Hepatocyte (in vitro differentiated cells): ENCODE data around the gene NAXD. TPM values are rescaled to one million over a fixed set of nuclear protein-coding genes. Genes with fewer than 3 reads are reported as not detected.

ENCODE experiments used
- DNase-seq: peaks from one replicate; pipeline ENCODE4 v3.0.0-alpha.2; 2016; ENCODE audit warnings: low spot score
- H2AFZ ChIP-seq: fragments of 200-600 bp; sonication (generic); 2 replicates; pipeline ENCODE4 v1.6.0; 2016; ENCODE audit warnings: antibody characterized with exemption, mild to moderate bottlenecking
- H3K27ac ChIP-seq: fragments of 200-600 bp; sonication (generic); 2 replicates; pipeline ENCODE4 v1.5.1; 2016; ENCODE audit warnings: mild to moderate bottlenecking
- H3K27me3 ChIP-seq: fragments of 200-600 bp; sonication (generic); 2 replicates; pipeline ENCODE4 v1.6.1; 2016
- H3K36me3 ChIP-seq: fragments of 200-600 bp; sonication (generic); replicated peaks from 2 replicates; pipeline ENCODE4 v1.5.1; 2016; ENCODE audit warnings: low read depth; ENCODE audit not compliant: insufficient read depth
- H3K4me1 ChIP-seq: fragments of 200-600 bp; sonication (generic); 2 replicates; pipeline ENCODE4 v1.5.1; 2016; ENCODE audit warnings: mild to moderate bottlenecking, moderate library complexity; ENCODE audit not compliant: insufficient read depth
- H3K4me2 ChIP-seq: fragments of 200-600 bp; sonication (generic); 2 replicates; pipeline ENCODE4 v1.6.0; 2016
- H3K4me3 ChIP-seq: fragments of 200-600 bp; sonication (generic); 2 replicates; pipeline ENCODE4 v1.5.1; 2016; ENCODE audit warnings: mild to moderate bottlenecking
- H3K79me2 ChIP-seq: fragments of 200-600 bp; sonication (generic); 2 replicates; pipeline ENCODE4 v1.6.0; 2017; ENCODE audit warnings: mild to moderate bottlenecking
- H3K9me2 ChIP-seq: fragments of 200-600 bp; sonication (generic); replicated peaks from 2 replicates; pipeline ENCODE4 v1.6.0; 2017; ENCODE audit warnings: mild to moderate bottlenecking; ENCODE audit not compliant: insufficient read depth
- H3K9me3 ChIP-seq: fragments of 200-600 bp; sonication (generic); 2 replicates; pipeline ENCODE4 v1.5.1; 2016; ENCODE audit warnings: low read depth, mild to moderate bottlenecking
- H4K20me1 ChIP-seq: fragments of 200-600 bp; sonication (generic); 2 replicates; pipeline ENCODE4 v1.6.0; 2016; ENCODE audit warnings: mild to moderate bottlenecking; ENCODE audit not compliant: insufficient read depth, poor library complexity, severe bottlenecking
- EZH2 ChIP-seq: fragments of 200-600 bp; sonication (generic); IDR thresholded peaks from 2 replicates; pipeline ENCODE4 v1.6.1; 2016; ENCODE audit warnings: antibody characterized with exemption, mild to moderate bottlenecking, borderline replicate concordance
- EZH2phosphoT487 ChIP-seq: fragments of 200-600 bp; sonication (generic); IDR thresholded peaks from one replicate; pipeline ENCODE4 v1.6.1; 2018; ENCODE audit warnings: antibody characterized with exemption, mild to moderate bottlenecking, low read depth, moderate library complexity; ENCODE audit not compliant: unreplicated experiment, severe bottlenecking
- WGBS: methylation state at CpG from one replicate; pipeline ENCODE4 v1.1.6; 2016; ENCODE audit warnings: low lambda C conversion rate; ENCODE audit errors: missing lambda C conversion rate; 5-methylcytosine and 5-hydroxymethylcytosine counted together
- polyA plus RNA-seq: library from polyadenylated mRNA; unstranded; fragments of >200 nt; fragmentation: Nextera tagmentation; extraction: Ambion mirVana; gene quantifications from 2 replicates; pipeline ENCODE4 v1.2.1, GENCODE V29; 2016
- total RNA-seq: library from RNA; depleted of rRNA; stranded (reverse); fragments of >200 nt; gene quantifications from 2 replicates; pipeline ENCODE4 v1.2.3, GENCODE V29; 2014
- TF ChIP-seq, protein P1 (sequence below): fragments of 200-600 bp; sonication (generic); IDR thresholded peaks from 2 replicates; pipeline ENCODE4 v1.5.1; 2016; ENCODE audit warnings: antibody characterized with exemption, mild to moderate bottlenecking; ENCODE audit not compliant: poor library complexity

NAXD gene
- total and polyA plus RNA-seq, 2 experiments from 2014 or later, result 30.9 to 34.5 TPM

GRCh38 chr13:110664041-110664440, 48.7 kb downstream of the NAXD start:
- peaks cover 8% of the 10 kb centered on the region for H3K9me3 ChIP-seq
- H3K79me2 ChIP-seq, result no peaks in the 10 kb centered on the region
- no peak overlapping the region for H2AFZ ChIP-seq
- H3K27me3 ChIP-seq, result no peaks in the 10 kb centered on the region
- no peak for TF ChIP-seq EZH2
- TF ChIP-seq, protein P1, sequence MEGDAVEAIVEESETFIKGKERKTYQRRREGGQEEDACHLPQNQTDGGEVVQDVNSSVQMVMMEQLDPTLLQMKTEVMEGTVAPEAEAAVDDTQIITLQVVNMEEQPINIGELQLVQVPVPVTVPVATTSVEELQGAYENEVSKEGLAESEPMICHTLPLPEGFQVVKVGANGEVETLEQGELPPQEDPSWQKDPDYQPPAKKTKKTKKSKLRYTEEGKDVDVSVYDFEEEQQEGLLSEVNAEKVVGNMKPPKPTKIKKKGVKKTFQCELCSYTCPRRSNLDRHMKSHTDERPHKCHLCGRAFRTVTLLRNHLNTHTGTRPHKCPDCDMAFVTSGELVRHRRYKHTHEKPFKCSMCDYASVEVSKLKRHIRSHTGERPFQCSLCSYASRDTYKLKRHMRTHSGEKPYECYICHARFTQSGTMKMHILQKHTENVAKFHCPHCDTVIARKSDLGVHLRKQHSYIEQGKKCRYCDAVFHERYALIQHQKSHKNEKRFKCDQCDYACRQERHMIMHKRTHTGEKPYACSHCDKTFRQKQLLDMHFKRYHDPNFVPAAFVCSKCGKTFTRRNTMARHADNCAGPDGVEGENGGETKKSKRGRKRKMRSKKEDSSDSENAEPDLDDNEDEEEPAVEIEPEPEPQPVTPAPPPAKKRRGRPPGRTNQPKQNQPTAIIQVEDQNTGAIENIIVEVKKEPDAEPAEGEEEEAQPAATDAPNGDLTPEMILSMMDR, result no peak
- no peak for TF ChIP-seq EZH2phosphoT487
- no peak for DNase-seq
- no peaks in the 10 kb centered on the region for H4K20me1 ChIP-seq
- no peaks in the 10 kb centered on the region for H3K9me2 ChIP-seq
- no peaks in the 10 kb centered on the region for H3K4me1 ChIP-seq
- no peaks in the 10 kb centered on the region for H3K36me3 ChIP-seq
- no peak overlapping the region for H3K4me2 ChIP-seq
- H3K27ac ChIP-seq, result no peak overlapping the region
- WGBS, result 98% methylated on average over 7 of the region's 7 CpGs
- no peak overlapping the region for H3K4me3 ChIP-seq

DNA sequence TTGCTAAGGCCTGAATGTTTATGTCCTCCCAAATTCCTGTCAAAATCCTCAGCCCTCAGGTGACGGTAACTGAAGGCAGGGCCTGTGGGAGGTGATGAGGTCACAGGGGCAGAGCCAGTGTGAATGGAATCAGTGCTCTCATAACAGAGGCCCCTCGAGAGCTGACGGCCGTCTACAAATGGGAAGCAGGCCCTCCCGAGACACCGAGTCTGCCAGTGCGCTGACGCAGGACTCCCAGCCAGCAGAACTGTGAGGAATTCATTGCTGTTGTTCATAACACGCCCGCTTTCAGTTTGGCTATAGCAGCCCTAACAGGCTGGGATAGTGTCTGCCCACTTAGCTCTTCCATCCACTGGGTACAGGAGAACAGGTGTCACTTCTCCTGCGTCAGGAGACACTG, 49.3 kb downstream of the NAXD start:
- Histone ChIP-seq H3K79me2 (no peaks in the 10 kb centered on the region), H3K9me2 (no peaks in the 10 kb centered on the region), H3K36me3 (no peaks in the 10 kb centered on the region), H3K4me1 (no peaks in the 10 kb centered on the region), H4K20me1 (no peaks in the 10 kb centered on the region), H3K4me2 (no peak overlapping the region), H3K4me3 (no peak overlapping the region), H3K27me3 (no peaks in the 10 kb centered on the region), H3K9me3 (peaks cover 8% of the 10 kb centered on the region), H3K27ac (no peak overlapping the region), H2AFZ (no peak overlapping the region)
- 98% methylated on average over 11 of the region's 11 CpGs for WGBS
- TF ChIP-seq EZH2, result no peak
- TF ChIP-seq EZH2phosphoT487, result no peak
- TF ChIP-seq, protein P1, result no peak
- no peak for DNase-seq

GRCh38 chr13:110665491-110666254, 50.3 kb downstream of the NAXD start:
- Histone ChIP-seq H3K27me3 (no peaks in the 10 kb centered on the region), H3K4me2 (no peak overlapping the region), H3K79me2 (no peaks in the 10 kb centered on the region), H4K20me1 (no peaks in the 10 kb centered on the region), H3K9me2 (no peaks in the 10 kb centered on the region), H3K4me1 (no peaks in the 10 kb centered on the region), H3K9me3 (no peaks in the 10 kb centered on the region), H2AFZ (no peak overlapping the region), H3K27ac (no peak overlapping the region), H3K36me3 (no peaks in the 10 kb centered on the region), H3K4me3 (no peak overlapping the region)
- WGBS, result 94% methylated on average over 23 of the region's 23 CpGs
- no peak for DNase-seq
- TF ChIP-seq EZH2 (no peak), EZH2phosphoT487 (no peak)
- TF ChIP-seq, protein P1, result no peak
